NCI-H82 treated with DMSO at 0.1 percent for 48 hours (cell line): ENCODE measurements around the gene SORT1.

Source experiments
- DNase-seq: peaks from one replicate; lab custom pipeline; 2025; ENCODE audit not compliant: unreplicated experiment; lab: John Stamatoyannopoulos, UW

SORT1 gene

DNA sequence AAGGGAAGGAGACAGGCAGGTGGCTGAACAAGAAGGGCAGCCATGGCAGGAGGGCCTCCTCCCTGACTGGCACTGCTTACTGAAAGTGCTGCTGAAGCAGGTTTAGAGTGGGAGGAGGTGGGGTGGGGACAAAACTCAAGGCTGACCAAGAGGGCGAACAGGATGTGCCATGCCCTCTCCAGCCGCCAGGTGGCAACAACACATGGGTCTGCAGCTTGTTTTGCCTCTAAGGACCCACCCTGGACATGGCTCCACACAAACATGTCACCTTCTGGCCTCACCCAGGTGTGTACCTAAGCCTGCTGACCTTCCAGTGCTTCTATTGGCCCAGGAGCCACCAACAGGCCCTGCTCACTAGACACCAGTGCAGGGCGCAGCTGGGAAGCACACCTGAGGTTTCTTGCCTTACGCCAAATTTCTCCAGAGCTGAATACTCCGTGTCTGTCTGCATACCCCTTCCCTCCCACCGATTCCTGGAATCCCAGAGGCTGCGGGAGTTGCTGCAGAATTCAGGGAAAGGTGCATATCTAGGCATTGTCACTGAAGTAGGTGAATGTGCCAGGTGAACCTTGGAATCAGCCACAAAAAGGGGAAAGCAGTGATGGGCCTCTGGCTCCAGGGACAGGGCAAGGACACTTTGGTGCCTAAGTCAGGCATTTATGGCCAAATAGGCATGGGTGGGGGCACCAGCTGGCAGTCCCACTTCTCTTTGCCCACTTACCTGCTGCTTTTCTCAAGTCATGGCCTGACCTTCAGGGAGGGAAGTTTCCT lies 120.1 kb downstream of the SORT1 start:
- peak; percentile 62 for DNase-seq

DNA sequence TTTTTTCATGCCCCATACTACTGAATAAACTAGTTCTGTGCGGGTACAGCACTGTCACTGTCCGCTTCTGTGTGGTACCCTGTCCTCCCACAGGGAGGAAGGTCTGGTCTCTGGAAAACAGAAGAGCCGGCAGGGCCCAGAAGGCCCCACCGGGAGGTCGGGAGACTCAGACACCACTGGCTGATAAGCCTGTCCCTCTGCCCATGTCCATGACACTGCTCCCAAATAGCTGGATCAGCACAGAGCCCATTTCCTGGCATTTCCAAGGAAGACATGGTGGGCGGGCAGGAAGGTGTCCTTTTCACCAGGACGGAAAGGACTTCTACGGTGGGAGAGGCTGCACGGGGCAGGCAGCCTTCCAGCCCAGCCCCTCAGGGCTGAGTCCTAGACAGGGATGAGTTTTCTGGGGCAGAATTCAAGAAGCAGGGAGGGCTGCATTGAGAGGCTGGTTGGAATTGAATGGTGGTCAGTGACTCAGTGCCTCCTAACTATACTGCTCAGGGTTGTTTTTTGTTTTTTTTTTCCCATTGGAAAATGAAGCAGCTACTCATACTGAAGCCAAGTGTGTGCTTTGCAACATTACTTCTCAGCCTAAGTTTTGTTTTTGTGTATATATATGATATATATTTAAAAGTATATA lies 121.9 kb downstream of the SORT1 start:
- DNase-seq, result no peak

DNA sequence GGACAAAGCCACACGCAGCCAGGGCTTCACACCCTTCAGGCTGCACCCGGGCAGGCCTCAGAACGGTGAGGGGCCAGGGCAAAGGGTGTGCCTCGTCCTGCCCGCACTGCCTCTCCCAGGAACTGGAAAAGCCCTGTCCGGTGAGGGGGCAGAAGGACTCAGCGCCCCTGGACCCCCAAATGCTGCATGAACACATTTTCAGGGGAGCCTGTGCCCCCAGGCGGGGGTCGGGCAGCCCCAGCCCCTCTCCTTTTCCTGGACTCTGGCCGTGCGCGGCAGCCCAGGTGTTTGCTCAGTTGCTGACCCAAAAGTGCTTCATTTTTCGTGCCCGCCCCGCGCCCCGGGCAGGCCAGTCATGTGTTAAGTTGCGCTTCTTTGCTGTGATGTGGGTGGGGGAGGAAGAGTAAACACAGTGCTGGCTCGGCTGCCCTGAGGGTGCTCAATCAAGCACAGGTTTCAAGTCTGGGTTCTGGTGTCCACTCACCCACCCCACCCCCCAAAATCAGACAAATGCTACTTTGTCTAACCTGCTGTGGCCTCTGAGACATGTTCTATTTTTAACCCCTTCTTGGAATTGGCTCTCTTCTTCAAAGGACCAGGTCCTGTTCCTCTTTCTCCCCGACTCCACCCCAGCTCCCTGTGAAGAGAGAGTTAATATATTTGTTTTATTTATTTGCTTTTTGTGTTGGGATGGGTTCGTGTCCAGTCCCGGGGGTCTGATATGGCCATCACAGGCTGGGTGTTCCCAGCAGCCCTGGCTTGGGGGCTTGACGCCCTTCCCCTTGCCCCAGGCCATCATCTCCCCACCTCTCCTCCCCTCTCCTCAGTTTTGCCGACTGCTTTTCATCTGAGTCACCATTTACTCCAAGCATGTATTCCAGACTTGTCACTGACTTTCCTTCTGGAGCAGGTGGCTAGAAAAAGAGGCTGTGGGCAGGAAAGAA lies 122.9 kb downstream of the SORT1 start:
- DNase-seq, result no peak

DNA sequence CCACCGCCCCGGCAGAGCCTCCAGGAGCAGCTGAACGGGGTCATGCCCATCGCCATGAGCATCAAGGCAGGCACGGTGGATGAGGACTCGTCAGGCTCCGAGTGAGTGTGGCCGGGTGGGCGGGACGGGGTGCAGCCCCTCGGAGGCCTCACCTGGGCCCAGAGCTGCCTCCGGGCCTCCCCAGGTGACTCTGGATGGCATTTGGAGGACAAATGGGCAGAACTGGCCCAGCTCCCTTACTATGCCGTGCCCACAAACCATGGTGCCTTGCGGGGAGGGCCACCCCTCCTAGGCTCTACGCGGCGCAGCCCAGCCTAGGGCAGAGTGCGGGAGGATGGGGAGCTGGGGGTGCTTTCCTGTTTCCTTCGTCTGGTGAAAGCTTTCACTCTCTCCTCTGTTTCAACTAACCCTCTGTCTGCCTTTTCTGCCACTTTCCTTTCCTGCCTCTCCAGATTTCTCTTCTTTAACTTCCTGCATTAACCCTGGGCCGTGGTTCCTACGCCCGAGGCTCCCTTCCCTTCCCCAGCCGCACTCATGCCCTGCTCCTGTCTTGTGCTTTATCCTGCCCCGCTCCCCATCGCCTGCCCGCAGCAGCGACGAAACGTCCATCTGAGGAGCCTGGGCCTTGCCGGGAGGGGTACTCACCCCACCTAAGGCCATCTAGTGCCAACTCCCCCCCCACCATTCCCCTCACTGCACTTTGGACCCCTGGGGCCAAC lies 124.0 kb downstream of the SORT1 start:
- no peak for DNase-seq

DNA sequence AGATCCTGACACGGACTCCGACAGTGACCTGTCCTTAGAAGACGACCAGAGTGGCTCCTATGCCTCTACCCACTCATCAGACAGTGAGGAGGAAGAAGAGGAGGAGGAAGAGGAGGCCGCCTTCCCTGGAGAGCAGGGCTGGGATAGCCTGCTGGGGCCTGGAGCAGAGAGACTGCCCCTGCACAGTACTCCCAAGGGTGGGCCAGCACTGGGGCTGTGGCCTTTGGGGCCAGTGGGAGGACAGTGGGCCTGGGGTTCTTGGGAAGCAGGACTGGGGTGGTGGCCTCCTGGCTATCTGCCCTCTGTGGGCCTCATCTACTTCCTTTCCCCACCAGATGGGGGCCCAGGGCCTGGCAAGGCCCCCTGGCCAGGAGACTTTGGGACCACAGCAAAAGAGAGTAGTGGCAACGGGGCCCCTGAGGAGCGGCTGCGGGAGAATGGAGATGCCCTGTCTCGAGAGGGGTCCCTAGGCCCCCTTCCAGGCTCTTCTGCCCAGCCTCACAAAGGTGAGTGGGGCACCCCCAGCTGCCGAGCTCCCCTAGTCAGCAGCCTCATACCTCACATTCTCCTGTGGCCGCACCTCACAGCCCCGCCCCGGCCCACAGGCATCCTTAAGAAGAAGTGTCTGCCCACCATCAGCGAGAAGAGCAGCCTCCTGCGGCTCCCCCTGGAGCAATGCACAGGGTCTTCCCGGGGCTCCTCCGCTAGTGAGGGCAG lies 124.7 kb downstream of the SORT1 start:
- no peak for DNase-seq

DNA sequence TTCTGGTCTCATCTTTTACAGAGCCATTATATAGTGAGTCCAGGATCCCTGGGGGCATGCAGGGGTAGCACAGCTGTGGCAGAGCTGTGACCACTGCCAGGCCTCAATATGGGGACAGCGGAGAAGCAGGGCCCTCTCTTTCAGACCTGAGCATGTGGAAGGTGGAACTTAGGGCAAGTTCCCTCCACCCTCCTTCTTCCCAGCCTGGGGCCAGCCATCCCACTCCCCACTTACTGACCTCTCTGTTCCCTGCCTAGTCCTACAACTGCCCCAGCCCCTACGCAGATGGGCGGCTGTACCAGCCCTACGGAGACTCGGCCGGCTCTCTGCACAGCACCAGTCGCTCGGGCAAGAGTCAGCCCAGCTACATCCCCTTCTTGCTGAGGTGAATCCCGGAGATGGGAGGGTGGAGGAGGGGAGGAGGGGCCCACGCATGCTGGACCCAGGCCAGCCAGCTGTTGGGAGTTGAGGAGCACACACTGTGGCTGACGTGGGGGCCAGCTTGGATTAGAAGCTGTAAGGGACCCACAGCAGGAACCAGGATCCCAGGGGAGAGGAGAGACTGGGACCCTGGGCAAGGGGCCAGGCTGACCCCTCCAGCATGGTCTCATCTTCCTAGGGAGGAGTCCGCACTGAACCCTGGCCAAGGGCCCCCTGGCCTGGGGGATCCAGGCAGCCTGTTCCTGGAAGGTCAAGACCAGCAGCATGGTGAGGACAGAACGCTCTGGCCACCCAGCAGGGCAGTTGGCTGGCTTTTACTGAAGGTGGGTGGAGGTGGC lies 125.5 kb downstream of the SORT1 start:
- DNase-seq, result no peak

DNA sequence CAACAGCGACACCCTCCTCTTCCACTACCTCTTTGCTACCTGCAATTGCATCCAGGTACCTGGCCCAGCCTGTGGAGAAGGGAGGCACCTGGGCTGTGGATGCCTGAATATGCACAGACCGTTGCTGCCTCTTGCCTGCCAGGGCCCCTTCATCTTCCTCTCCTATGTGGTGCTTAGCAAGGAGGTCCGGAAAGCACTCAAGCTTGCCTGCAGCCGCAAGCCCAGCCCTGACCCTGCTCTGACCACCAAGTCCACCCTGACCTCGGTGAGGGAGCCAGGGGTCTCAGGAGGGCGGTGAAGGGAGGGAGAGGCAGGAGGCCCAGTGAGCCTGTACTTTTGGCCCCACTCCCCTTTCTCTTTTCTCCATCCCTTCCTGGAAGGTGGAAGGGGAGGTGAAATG lies 126.3 kb downstream of the SORT1 start:
- no peak for DNase-seq

DNA sequence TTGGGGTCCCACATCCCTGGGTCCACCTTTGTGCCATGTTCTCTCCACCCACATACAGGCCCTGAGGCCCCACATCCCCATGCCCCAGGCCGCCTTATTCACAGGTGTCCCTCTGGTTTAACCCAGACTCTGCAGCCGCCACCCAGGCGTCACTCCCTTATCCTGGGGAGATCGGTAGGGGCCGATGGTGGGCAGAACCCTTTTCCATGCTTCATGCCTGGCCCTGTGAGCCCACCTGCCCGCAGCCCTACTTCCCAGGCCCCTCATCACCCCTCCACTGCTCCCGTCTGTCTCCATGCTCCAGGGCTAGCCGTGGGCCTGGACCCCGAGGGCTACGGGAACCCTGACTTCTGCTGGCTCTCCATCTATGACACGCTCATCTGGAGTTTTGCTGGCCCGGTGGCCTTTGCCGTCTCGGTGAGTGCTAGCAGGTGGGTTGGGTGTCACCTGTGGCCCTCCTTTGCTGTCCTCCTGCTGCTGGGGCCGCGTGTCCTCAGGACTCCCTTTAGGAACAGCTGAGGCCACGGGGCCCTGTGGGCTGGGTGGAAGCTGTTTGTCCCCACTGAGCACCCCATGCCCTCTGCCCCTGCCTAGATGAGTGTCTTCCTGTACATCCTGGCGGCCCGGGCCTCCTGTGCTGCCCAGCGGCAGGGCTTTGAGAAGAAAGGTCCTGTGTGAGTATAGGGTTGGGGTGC lies 126.9 kb downstream of the SORT1 start:
- DNase-seq, result no peak

DNA sequence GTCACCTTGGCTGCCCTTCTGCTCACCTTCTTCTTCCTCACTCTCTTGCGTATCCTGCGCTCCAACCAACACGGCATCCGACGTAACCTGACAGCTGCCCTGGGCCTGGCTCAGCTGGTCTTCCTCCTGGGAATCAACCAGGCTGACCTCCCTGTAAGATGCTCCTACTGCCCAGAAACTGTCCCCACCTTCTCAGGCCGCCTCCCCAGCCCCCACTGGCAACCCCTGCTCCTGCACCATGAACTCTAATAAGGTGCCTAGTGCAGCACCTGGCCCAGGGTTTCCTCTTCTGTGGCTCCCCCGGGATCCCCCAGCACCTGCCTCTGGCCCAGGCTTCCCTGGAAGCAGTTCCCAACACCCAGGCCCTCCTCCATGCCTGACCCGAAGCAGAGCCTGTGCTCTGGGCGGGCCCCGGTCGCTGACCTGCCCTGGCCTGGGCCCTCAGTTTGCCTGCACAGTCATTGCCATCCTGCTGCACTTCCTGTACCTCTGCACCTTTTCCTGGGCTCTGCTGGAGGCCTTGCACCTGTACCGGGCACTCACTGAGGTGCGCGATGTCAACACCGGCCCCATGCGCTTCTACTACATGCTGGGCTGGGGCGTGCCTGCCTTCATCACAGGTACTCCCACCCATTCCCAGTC lies 127.6 kb downstream of the SORT1 start:
- DNase-seq, result no peak

DNA sequence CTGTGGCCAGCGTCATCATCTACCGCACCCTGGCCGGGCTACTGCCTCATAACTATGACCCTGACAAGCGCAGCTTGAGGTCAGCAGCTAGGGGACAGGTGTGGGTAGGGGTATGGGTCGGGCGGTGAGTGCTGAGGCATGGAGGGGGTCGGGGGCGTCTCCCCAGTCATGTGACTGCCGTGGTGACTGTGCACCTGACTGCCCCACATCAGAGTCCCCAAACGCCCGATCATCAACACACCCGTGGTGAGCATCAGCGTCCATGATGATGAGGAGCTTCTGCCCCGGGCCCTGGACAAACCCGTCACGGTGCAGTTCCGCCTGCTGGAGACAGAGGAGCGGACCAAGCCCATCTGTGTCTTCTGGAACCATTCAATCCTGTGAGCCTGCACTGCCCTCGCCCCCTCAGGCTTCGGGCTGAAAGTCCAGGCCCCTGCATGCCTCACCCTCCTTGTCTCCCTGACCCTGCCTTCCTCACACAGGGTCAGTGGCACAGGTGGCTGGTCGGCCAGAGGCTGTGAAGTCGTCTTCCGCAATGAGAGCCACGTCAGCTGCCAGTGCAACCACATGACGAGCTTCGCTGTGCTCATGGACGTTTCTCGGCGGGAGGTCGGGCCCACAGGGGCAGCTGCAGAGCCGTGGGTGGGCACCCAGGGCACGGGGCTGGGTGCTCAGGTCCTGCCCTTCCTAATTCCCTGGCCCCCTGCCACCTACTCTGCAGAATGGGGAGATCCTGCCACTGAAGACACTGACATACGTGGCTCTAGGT lies 128.3 kb downstream of the SORT1 start:
- DNase-seq, result no peak

DNA sequence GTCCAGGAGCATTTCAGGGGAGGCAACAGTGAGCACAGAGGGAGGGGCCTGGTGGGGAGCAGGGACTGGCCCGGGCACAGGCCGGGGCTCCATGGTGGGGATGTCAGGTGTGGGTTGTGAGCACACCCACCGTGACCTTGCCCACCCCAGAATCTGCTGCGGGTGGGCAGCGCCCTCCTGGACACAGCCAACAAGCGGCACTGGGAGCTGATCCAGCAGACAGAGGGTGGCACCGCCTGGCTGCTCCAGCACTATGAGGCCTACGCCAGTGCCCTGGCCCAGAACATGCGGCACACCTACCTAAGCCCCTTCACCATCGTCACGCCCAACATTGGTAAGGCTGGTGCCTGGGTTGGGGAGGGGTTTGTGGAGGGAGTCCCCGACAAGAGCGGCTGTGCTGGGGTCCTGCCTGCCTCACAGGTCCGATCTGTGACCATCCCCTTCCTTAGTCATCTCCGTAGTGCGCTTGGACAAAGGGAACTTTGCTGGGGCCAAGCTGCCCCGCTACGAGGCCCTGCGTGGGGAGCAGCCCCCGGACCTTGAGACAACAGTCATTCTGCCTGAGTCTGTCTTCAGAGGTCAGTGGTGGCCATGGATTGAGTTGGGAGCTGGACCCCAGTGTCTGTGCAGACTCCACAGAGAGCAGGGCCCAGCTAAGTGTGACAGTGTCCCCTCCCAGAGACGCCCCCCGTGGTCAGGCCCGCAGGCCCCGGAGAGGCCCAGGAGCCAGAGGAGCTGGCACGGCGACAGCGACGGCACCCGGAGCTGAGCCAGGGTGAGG lies 129.1 kb downstream of the SORT1 start:
- DNase-seq, result no peak

DNA sequence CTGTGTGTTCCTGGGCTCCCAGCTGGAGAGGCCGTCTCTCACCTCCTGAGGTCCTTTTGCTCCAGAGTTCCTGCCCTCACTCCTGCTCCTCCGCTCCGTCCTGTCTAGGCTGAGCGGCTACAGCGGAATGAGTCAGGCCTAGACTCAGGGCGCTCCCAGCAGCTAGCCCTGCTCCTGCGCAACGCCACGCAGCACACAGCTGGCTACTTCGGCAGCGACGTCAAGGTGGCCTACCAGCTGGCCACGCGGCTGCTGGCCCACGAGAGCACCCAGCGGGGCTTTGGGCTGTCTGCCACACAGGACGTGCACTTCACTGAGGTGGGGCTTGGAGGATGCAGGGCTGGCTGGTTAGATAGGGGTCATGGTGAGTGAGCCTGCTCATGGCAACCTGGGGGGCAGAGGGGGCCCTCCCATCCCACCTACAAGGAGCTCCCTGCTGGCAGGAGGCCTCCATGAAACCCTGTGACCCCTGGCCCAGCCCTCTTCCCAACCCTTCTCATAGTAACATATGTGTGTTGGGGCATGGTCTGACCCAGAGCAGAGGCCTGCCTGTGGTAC lies 129.9 kb downstream of the SORT1 start:
- no peak for DNase-seq

DNA sequence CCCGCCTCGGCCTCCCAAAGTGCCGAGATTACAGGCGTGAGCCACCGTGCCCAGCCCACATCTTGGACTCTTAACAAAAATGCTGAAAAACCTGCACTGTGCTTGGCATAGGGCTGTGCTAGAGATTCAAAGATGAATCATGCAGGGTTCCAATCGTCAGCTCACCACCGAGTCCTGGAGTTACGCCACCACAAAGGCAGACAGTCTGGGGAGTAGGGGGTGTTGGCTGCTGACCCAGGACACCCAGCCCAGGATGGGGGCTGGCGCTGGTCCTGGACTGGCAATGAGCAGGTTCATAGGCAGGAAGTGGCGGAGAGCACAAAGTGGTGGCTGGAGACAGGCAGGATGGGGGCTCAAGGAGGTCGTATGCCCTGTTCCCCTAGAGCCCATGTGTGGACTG lies 130.8 kb downstream of the SORT1 start:
- no peak for DNase-seq

DNA sequence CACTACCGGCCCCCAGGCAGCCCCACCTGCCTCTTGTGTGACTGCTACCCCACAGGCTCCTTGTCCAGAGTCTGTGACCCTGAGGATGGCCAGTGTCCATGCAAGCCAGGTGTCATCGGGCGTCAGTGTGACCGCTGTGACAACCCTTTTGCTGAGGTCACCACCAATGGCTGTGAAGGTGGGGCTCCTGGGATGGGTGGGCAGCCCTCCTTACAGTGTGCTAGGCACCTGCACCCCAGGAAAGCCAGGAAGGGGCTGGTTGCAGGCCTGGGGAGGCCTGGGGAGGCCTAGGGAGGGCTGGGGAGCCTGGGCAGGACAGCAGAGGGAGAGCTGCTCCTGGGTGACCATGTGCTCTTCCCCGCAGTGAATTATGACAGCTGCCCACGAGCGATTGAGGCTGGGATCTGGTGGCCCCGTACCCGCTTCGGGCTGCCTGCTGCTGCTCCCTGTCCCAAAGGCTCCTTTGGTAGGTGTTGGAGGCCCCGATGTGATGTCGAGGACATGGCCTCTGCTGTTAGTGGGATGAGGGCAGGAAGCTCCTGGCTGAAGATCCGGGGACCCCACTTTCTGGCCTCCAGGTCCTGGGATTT lies 131.9 kb downstream of the SORT1 start:
- no peak for DNase-seq

DNA sequence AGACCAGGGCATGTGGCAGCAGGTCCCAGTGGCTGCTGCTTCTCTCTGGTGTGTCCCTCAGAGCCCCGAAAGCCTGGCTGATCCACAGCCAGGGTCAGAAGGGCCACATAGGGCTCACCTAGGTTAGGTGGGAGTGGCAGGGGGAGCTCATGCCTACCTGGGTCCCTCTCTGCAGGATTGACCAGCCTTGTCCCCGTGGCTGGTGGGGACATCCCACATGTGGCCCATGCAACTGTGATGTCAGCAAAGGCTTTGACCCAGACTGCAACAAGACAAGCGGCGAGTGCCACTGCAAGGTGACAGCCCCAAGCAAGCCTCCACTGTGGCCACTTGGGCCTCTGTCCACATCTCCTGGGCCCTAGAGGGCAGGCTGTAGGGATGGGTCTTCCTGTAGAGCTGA lies 132.7 kb downstream of the SORT1 start:
- DNase-seq, result no peak

DNA sequence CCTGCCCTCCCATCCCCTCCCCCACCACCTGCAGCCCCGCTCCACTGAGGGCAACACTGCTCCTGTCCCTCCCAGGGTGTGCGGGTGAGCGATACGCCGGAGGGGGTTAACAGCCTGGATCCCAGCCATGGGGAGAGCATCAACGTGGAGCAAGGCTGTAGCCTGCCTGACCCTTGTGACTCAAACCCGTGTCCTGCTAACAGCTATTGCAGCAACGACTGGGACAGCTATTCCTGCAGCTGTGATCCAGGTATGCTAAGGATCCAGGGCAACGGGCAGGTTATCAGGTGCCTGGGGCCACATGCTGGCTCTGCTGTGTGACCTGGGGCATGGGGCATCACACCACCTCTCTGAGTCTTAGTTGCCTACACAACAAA lies 133.4 kb downstream of the SORT1 start:
- DNase-seq, result no peak
